Upper lobe of right lung (tissue), 1 donor: ENCODE results near the gene SELENOH. TPM values are rescaled to one million over a fixed set of nuclear protein-coding genes. Genes with fewer than 3 reads are reported as not detected.
"Not testable (repeated sequence)": the region's sequence is repeated elsewhere in the genome, so short reads cannot be mapped to it uniquely, and the experiment has no call there.

ENCODE experiments used
- ATAC-seq: fragments of 200-7000 bp; cut with Tn5 transposase; one replicate; pipeline ENCODE4 v1.9.1; 2020; ENCODE audit warnings: mild to moderate bottlenecking, moderate library complexity
- DNase-seq: peaks from one replicate; pipeline ENCODE4 v3.0.0-alpha.2; 2020
- H3K27ac ChIP-seq: fragments of 200-600 bp; one replicate; pipeline ENCODE4 v1.8.0; 2022
- H3K27me3 ChIP-seq: fragments of 200-600 bp; one replicate; pipeline ENCODE4 v1.8.0; 2022; ENCODE audit warnings: mild to moderate bottlenecking
- H3K36me3 ChIP-seq: fragments of 200-600 bp; one replicate; pipeline ENCODE4 v1.8.0; 2022
- H3K4me1 ChIP-seq: fragments of 200-600 bp; one replicate; pipeline ENCODE4 v1.8.0; 2022
- H3K4me3 ChIP-seq: fragments of 200-600 bp; one replicate; pipeline ENCODE4 v1.8.0; 2022; ENCODE audit warnings: mild to moderate bottlenecking
- H3K9me3 ChIP-seq: fragments of 200-600 bp; one replicate; pipeline ENCODE4 v1.8.0; 2022
- intact Hi-C: fragments of 100-400 bp; cut with DNase I; formaldehyde crosslinking; loops from one replicate; pipeline ENCODE4 v1.11.0; 2022
- total RNA-seq: library from RNA; stranded (reverse); fragmentation: NEBNext Ultra II Directional; extraction: Animal tissue kit (Norgen Biotek cat#: 25700); gene quantifications from one replicate; pipeline ENCODE4 v1.2.1, GENCODE V29; 2021
- TF ChIP-seq, protein P1 (sequence below): fragments of 200-600 bp; IDR thresholded peaks from one replicate; pipeline ENCODE4 v1.8.0; 2022; ENCODE audit warnings: antibody characterized with exemption
- donor health status: DM: no; HTN: yes; CAD: no; lungs with severe emphysema.

SELENOH gene
- total RNA-seq, 1 donor from 2014 or later: 103 TPM

DNA sequence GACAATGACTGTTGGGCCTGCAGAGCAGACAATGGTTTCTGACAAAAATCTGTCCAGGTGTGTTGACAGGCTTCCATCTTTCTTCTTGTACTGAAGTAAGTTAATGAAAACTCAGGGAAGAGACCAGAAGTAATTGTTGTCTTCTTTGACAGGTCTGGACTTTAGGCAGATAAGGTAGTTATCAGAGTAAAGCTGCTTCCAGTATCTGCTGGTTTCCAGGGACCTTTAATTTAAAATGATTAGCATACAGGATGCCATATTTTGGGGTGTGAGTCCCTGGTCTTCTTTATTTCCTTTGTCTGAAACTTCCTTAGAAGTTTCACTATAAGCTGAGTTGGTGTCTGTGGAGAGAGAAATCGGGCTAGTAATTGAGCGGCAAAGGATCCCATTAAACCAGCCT is 27.5 kb upstream of the SELENOH start:
- peak overlapping the region; percentile 82 for H3K4me3 ChIP-seq

DNA sequence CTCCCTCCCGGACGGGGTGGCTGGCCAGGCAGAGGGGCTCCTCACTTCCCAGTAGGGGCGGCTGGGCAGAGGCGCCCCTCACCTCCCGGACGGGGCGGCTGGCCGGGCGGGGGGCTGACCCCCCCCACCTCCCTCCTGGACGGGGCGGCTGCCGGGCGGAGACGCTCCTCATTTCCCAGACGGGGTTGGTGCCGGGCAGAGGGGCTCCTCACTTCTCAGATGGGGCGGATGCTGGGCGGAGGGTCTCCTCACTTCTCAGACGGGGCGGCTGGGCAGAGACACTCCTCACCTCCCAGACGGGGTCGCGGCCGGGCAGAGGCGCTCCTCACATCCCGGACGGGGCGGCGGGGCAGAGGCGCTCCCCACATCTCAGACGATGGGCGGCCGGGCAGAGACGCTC is 24.6 kb upstream of the SELENOH start:
- H3K9me3 ChIP-seq, DNase-seq, H3K36me3 ChIP-seq, H3K27me3 ChIP-seq, ATAC-seq, intact Hi-C loops, H3K27ac ChIP-seq, H3K4me3 ChIP-seq: not testable (repeated sequence)
- peaks cover 17% of the 10 kb centered on the region for H3K4me1 ChIP-seq

More for the DNA sequence above, 27.5 kb upstream of the SELENOH start:
- TF ChIP-seq, protein P1, sequence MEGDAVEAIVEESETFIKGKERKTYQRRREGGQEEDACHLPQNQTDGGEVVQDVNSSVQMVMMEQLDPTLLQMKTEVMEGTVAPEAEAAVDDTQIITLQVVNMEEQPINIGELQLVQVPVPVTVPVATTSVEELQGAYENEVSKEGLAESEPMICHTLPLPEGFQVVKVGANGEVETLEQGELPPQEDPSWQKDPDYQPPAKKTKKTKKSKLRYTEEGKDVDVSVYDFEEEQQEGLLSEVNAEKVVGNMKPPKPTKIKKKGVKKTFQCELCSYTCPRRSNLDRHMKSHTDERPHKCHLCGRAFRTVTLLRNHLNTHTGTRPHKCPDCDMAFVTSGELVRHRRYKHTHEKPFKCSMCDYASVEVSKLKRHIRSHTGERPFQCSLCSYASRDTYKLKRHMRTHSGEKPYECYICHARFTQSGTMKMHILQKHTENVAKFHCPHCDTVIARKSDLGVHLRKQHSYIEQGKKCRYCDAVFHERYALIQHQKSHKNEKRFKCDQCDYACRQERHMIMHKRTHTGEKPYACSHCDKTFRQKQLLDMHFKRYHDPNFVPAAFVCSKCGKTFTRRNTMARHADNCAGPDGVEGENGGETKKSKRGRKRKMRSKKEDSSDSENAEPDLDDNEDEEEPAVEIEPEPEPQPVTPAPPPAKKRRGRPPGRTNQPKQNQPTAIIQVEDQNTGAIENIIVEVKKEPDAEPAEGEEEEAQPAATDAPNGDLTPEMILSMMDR: no peak
- H3K9me3 ChIP-seq: no peaks in the 10 kb centered on the region
- H3K36me3 ChIP-seq: no peaks in the 10 kb centered on the region
- DNase-seq (no peak), ATAC-seq (no peak)
- H3K27me3 ChIP-seq: no peaks in the 10 kb centered on the region
- intact Hi-C loops: no loop called here
- peaks cover 31% of the 10 kb centered on the region for H3K4me1 ChIP-seq
- no peak overlapping the region for H3K27ac ChIP-seq

DNA sequence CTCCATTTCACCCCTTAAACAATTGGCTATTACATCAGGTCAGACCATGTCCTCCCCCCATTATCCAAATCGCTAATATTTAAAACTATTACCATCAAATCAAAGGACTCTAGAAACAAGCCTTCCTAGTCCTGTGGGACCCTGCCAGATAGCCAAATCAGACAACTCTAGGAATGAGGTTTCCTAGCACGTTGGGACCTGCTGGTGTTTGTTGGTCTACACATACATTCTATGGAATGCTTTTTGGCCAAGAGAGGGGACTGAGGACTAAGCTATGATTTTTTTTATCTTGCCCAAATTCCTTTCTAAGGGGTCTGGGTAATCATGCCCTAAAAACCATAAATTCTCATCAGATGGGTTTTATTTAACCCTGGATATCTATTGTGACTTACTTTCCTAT is 14.1 kb upstream of the SELENOH start:
- TF ChIP-seq, protein P1: no peak
- H3K27ac ChIP-seq: no peak overlapping the region
- intact Hi-C loops: no loop called here
- no peak overlapping the region for H3K4me3 ChIP-seq
- no peak for DNase-seq
- H3K27me3 ChIP-seq: no peaks in the 10 kb centered on the region
- ATAC-seq: no peak
- no peaks in the 10 kb centered on the region for H3K36me3 ChIP-seq
- H3K4me1 ChIP-seq: no peaks in the 10 kb centered on the region
- no peaks in the 10 kb centered on the region for H3K9me3 ChIP-seq

DNA sequence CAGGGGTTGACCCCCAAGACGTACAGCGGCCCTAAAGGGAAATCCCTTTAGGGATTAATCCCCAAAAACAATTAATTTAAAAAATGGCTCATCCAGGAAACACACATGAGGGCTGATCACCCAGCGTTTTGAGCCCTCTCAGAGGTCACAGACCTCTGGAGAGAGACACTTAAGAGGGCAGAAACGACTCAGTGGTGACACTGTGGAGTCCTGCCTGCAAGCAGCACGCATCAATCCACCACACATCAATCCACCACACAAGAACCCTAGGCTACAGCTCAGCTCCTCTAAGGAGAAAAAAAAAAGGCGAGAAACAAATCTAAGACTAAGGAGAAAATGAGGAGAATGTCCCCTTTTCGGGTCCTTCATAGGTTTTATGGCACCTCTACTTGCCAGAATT is 12.5 kb upstream of the SELENOH start:
- no peak for ATAC-seq
- no peak overlapping the region for H3K4me3 ChIP-seq
- no peak for DNase-seq
- intact Hi-C loops: no loop called here
- H3K9me3 ChIP-seq: no peaks in the 10 kb centered on the region
- H3K27me3 ChIP-seq: no peaks in the 10 kb centered on the region
- TF ChIP-seq, protein P1: no peak
- H3K27ac ChIP-seq: no peak overlapping the region
- no peaks in the 10 kb centered on the region for H3K36me3 ChIP-seq
- H3K4me1 ChIP-seq: no peaks in the 10 kb centered on the region

DNA sequence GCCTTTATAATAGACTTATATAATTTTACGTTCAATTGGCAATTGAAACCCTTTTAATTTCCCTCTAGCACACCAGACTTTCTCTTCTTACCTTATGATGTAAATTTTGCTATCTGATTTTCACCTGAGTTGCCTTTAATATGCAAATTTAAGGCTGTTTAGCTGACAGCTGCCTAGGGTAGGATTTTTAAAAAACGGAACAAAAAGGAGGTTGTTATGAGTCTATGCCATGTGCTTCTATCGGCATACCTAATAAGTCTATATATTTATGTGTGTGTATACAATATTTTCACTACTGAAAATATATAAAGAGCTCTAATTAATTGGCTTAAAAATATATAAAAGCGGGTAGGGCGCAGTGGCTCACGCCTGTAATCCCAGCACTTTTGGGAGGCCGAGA is 11.8 kb upstream of the SELENOH start:
- Histone ChIP-seq H3K4me1 (no peaks in the 10 kb centered on the region), H3K27ac (no peak overlapping the region), H3K4me3 (no peak overlapping the region), H3K27me3 (no peaks in the 10 kb centered on the region), H3K36me3 (no peaks in the 10 kb centered on the region), H3K9me3 (no peaks in the 10 kb centered on the region)
- ATAC-seq (no peak), DNase-seq (no peak)
- intact Hi-C loops: no loop called here
- TF ChIP-seq, protein P1: no peak

DNA sequence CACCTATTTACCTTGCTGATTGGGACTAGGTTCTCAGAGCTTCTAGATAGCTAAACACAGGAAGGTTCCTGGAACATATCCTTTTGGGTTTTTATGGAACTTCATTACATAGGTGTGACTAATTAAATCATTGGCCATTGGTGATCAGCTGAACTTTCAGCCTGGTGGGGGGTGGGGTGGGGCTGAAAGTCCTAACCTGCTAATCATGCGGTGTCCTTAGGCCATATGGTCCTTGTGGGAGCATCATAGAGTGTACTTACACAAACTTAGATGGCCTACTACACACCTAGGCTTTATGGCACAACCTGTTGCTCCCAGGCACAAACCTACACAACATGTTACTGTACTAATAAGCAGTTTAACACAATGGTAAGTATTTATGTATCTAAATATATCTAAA is 8.6 kb upstream of the SELENOH start:
- Histone ChIP-seq H3K27ac (no peak overlapping the region), H3K9me3 (no peaks in the 10 kb centered on the region), H3K4me3 (no peak overlapping the region), H3K36me3 (peaks cover 6% of the 10 kb centered on the region), H3K4me1 (no peaks in the 10 kb centered on the region), H3K27me3 (no peaks in the 10 kb centered on the region)
- intact Hi-C loops: no loop called here
- ATAC-seq (no peak), DNase-seq (no peak)
- TF ChIP-seq, protein P1: no peak
